ENCODE measurements around the gene TWIST2. TPM values are rescaled to one million over a fixed set of nuclear protein-coding genes. Genes with fewer than 3 reads are reported as not detected.
A peak's percentile ranks its signal among the peaks of the same experiment; 100 is the strongest.

TWIST2 gene
- total RNA-seq, 4 donors from 2014 or later, result 10.4 to 30.1 (median 20.8) TPM

DNA sequence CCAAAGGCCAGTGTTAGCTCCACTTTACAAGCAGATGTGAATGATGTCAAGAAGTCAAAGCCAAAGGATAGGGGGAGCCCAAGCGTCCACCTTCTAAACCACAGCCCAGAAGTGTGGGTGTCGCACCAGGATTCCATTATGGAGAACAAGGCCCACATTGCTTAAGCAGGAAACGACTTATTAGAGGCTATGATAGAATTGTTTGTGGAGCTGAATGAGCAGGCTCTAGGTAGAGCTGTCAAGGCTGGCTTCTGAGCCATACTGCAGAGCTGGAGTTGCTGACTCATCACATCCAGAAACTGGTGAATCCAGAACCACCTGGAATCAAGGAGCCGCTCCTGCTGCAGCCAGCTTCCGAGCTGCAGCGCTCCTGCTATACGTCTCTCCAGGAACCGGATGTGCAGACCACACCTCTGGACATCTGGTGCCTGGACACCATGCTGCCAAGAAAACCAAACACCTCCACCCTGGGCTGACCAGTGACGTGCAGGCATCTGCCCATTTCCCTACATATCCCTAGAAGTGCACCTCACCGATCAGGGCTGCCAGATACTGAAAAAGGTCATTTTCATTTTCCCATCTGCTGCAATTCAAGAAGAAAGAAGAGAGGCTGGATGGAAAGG, 6.2 kb upstream of the TWIST2 start:
- intact Hi-C loops (cut with DNase I), result no loop called here
- DNase-seq, result no peak
- WGBS, 2 donors, result 68% methylated on average over 10 of the region's 10 CpGs

GRCh38 chr2:238843476-238843875, 4.4 kb upstream of the TWIST2 start:
- H3K4me1 ChIP-seq, result peaks cover 12 to 17% of the 10 kb centered on the region in 2 donors
- H3K27me3 ChIP-seq, result peaks cover 13% of the 10 kb centered on the region
- TF ChIP-seq POLR2A (IDR thresholded peaks at IDR 0.05) (no peak), CTCF (IDR thresholded peaks at IDR 0.05) (no peak)
- no peak overlapping the region for H3K27ac ChIP-seq
- no peak overlapping the region for H3K4me3 ChIP-seq (replicated peaks in 1 of 3)
- no peaks in the 10 kb centered on the region for H3K36me3 ChIP-seq
- intact Hi-C loops (cut with DNase I), result no loop called here
- no peak for DNase-seq
- no peaks in the 10 kb centered on the region for H3K9me3 ChIP-seq
- WGBS, 2 donors, result 59 to 63% methylated on average over 3 of the region's 3 CpGs

More for the DNA sequence above, 6.2 kb upstream of the TWIST2 start:
- Histone ChIP-seq H3K27me3 (peaks cover 1% of the 10 kb centered on the region), H3K9me3 (no peaks in the 10 kb centered on the region), H3K36me3 (no peaks in the 10 kb centered on the region), H3K4me3 (replicated peaks in 1 of 3) (no peak overlapping the region), H3K4me1 (peaks cover 1 to 2% of the 10 kb centered on the region in 2 donors), H3K27ac (no peak overlapping the region)
- no peak for TF ChIP-seq CTCF (IDR thresholded peaks at IDR 0.05)
- no peak for TF ChIP-seq POLR2A (IDR thresholded peaks at IDR 0.05)

GRCh38 chr2:238845583-238846377, 2.1 kb upstream of the TWIST2 start:
- no peaks in the 10 kb centered on the region for H3K36me3 ChIP-seq
- no peaks in the 10 kb centered on the region for H3K9me3 ChIP-seq
- no peak for DNase-seq
- H3K4me1 ChIP-seq, result peaks cover 12 to 24% of the 10 kb centered on the region in 2 donors
- intact Hi-C loops (cut with DNase I), result no loop called here
- H3K4me3 ChIP-seq (replicated peaks in 1 of 3), result peak overlapping the region in 1 of 3 donors; percentile 37
- H3K27me3 ChIP-seq, result peaks cover 24% of the 10 kb centered on the region
- H3K27ac ChIP-seq, result peak overlapping the region in 1 of 3 donors; percentile 83
- no peak for TF ChIP-seq POLR2A (IDR thresholded peaks at IDR 0.05)
- no peak for TF ChIP-seq CTCF (IDR thresholded peaks at IDR 0.05)
- WGBS, 2 donors, result 47 to 66% methylated on average over 19 to 21 of the region's 21 CpGs

- intact Hi-C loops (cut with DNase I), result no loop called here
- Histone ChIP-seq H3K36me3 (no peaks in the 10 kb centered on the region), H3K27ac (peak overlapping the region in 2 of 3 donors; percentile 71 to 83), H3K27me3 (peaks cover 29% of the 10 kb centered on the region), H3K4me3 (replicated peaks in 1 of 3) (peak overlapping the region in 1 of 3 donors; percentile 37), H3K4me1 (peaks cover 12 to 24% of the 10 kb centered on the region in 2 donors), H3K9me3 (no peaks in the 10 kb centered on the region)
- no peak for DNase-seq
- WGBS, 2 donors, result 13 to 16% methylated on average over 10 to 16 of the region's 19 CpGs
- TF ChIP-seq CTCF (IDR thresholded peaks at IDR 0.05), result no peak
- TF ChIP-seq POLR2A (IDR thresholded peaks at IDR 0.05), result no peak
Measured at GRCh38 chr2:238846378-238846627, 1.6 kb upstream of the TWIST2 start.

Measured in thyroid gland (tissue), 4 donors.